ENCODE measurements around the gene HOXB5.

The HOXB5 gene

DNA sequence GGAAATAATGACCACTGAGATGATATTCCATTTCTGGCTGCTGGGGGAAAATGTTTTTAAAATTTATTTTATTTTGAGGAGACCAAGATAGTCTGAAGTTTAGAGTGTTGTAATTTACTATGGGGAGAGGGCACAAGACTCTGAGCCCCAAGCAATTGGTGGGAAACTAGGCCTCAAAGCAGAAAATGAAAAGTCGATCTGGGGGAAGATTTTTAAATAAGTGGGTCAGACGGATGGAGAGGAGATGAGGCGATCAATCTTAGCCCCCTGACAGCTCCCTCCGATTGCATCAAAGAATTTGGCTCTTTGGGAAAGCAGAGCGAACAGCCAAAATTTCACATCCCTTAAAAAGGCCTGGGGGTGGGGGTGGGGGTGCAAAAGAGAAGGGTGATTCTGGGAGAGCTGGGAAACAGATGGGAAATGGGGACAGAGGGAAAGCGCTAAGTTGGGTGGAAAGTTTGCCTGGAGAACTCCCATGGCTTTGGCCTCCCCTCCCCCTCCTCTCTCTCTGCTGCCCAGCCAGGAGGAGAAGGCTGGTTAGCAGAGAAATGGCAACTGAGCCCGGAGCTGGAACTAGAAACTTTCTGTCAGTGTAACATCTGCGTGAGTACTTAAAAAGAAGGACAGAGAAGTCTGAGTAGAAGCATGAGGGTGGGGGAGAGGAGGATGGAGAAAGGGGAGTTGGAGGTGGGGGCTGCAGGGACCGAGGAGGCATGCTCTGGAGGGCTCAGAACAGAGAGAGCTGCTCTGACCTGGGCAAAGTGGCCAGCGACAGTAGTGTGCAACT, 47.2 kb downstream of the HOXB5 start:
- TF ChIP-seq, protein P1, sequence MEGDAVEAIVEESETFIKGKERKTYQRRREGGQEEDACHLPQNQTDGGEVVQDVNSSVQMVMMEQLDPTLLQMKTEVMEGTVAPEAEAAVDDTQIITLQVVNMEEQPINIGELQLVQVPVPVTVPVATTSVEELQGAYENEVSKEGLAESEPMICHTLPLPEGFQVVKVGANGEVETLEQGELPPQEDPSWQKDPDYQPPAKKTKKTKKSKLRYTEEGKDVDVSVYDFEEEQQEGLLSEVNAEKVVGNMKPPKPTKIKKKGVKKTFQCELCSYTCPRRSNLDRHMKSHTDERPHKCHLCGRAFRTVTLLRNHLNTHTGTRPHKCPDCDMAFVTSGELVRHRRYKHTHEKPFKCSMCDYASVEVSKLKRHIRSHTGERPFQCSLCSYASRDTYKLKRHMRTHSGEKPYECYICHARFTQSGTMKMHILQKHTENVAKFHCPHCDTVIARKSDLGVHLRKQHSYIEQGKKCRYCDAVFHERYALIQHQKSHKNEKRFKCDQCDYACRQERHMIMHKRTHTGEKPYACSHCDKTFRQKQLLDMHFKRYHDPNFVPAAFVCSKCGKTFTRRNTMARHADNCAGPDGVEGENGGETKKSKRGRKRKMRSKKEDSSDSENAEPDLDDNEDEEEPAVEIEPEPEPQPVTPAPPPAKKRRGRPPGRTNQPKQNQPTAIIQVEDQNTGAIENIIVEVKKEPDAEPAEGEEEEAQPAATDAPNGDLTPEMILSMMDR (IDR thresholded peaks at IDR 0.05; ENCODE audit: extremely low read depth, insufficient read depth, missing control alignments) = no peak
- in situ Hi-C loops (cut with MboI; ENCODE audit: low pct_unique_long_range_greater_than_20kb, low sequenced_read_pairs, unreplicated experiment) = no loop called here
- DNase-seq (ENCODE audit: low spot score) = no peak

DNA sequence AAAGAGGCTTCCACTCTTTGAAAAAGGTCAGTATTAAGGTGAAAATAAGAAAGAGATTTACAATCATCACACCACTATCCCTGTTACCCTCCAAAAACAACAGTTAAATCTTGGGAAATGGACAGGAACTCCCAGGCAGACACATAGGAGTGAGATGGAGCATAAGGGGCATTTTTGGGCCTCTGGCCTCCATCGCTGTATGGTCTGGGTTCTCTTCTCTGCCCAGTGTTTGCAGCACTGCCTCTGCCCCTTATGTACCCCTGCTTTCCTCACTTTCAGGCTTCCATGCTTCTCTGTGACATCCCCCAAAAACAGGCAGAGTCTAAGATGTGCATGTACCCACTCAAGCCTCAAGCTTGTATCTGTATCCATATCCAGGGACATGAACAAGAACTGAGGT, 48.0 kb downstream of the HOXB5 start:
- no peak for DNase-seq (ENCODE audit: low spot score)
- TF ChIP-seq, protein P1 (IDR thresholded peaks at IDR 0.05; ENCODE audit: extremely low read depth, insufficient read depth, missing control alignments) = no peak
- in situ Hi-C loops (cut with MboI; ENCODE audit: low pct_unique_long_range_greater_than_20kb, low sequenced_read_pairs, unreplicated experiment) = no loop called here

DNA sequence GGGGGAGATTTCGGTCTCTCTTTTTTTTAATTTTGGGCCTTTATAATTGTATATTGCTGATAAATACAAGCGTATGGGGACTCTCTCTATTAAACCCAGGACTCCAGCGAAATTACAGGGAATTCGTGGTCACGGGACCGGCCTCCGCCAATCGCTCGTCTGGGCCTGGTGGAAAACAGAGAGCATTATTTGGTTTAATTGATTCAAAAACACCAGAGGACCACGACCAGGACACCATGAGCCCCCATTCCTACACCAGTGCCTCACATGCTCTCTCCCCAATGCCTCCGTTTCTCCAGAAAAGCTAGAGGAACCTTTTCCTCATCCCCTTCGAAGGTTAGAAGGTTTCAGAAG, 48.6 kb downstream of the HOXB5 start, which contains the start of gene HOXB2:
Gene HOXB2 (minus strand): TSS at position 88 of the 354 bp plus-strand sequence. CDS start 198 bp downstream, outside the sequence.
- in situ Hi-C loops (cut with MboI; ENCODE audit: low pct_unique_long_range_greater_than_20kb, low sequenced_read_pairs, unreplicated experiment) = no loop called here
- no peak for DNase-seq (ENCODE audit: low spot score)
- TF ChIP-seq, protein P1 (IDR thresholded peaks at IDR 0.05; ENCODE audit: extremely low read depth, insufficient read depth, missing control alignments) = no peak

DNA sequence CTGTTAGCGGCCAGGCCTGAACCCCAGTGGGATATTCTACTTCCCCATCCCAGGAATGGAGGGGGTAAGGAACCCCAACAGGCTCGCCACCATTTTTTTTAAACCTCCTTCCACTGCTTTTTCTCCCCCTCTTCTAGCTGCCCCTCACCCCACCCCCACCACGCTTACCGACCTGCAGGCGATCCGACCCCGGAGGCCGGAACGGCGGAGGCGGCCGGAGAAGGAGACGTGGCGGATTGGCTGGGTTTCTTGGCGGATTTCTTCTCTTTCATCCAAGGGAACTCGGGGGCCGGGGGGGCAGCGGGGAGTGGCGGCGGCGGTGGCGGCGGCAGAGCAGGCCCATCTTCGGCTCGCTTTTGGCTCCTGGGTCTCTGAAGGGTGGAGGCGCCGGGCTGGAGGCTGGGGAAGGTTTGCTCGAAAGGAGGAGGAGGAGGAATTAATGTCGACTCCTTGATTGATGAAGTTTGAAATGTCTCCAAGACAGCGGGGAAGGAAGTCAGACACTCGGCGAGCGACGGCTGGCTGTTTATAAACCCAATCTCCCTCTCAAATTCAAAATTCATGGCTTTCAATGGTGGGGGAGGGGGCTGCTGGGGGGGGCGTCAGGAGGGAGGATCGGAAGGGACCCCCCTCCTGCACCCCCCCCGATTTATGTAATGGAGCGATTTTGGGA, 49.1 kb downstream of the HOXB5 start:
- TF ChIP-seq, protein P1 (IDR thresholded peaks at IDR 0.05; ENCODE audit: extremely low read depth, insufficient read depth, missing control alignments) = no peak
- in situ Hi-C loops (cut with MboI; ENCODE audit: low pct_unique_long_range_greater_than_20kb, low sequenced_read_pairs, unreplicated experiment) = no loop called here
- DNase-seq (ENCODE audit: low spot score) = peak; percentile 58

DNA sequence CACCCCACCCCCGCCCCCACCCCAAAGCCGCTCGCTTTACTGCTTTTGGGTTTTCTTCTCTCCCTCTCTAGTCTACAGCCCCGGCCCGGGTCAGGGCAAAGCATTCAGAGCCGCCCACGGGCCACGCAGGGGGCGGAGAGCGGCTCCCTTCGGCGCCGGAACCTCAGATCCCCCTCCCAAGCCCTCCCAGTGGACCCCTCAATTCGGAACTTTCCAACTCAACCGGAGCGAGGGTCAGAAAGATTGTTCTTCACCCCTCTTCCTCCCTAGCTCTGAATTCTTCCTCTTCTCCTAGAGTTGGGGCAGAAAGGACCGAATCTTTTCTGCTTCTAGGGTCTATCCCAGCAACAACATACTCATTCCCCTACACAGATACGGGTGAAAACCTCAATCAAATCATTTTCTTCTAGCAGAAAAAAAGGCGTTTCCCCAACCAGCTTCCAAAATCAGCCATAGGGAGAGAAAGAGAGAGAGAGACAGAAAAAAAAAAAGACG, 49.7 kb downstream of the HOXB5 start:
- in situ Hi-C loops (cut with MboI; ENCODE audit: low pct_unique_long_range_greater_than_20kb, low sequenced_read_pairs, unreplicated experiment) = no loop called here
- DNase-seq (ENCODE audit: low spot score) = peak; percentile 65
- TF ChIP-seq, protein P1 (IDR thresholded peaks at IDR 0.05; ENCODE audit: extremely low read depth, insufficient read depth, missing control alignments) = no peak

DNA sequence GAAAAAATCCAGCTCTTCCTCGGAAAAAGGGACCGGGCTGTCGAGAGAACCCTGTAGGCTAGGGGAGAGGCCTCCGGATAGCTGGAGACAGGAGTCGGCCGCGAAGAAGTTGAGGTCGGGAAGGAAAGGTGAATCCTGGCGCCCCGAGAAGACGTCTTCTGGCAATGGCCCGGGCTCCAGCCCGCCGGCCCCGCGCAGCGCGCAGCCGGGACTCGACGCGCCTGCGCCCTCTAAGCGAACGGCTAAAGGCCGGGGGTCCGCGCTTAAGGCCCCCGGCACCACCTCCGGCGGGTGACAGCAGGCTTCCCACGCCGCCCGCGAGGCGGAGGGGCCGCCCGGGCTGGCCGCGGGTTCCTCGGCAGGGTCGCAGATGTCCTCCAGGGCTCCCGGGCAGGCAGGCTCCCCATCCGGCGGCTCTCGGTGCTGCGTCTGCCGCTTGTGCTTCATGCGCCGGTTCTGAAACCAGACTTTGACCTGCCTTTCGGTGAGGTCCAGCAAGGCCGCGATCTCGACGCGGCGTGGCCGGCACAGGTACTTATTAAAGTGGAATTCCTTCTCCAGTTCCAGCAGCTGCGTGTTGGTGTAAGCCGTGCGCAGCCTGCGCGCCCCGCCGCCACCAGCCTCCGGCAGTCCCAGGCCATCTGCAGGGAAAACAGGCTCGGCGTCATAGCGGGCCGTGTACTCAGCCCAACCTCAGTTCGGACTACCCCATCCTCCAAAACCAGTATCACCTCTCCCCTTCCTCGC, 50.3 kb downstream of the HOXB5 start:
- in situ Hi-C loops (cut with MboI; ENCODE audit: low pct_unique_long_range_greater_than_20kb, low sequenced_read_pairs, unreplicated experiment) = no loop called here
- peak; percentile 84 for DNase-seq (ENCODE audit: low spot score)
- TF ChIP-seq, protein P1 (IDR thresholded peaks at IDR 0.05; ENCODE audit: extremely low read depth, insufficient read depth, missing control alignments) = no peak

Data from GM13977 (cell line).